Hepatocyte (in vitro differentiated cells): ENCODE results near the gene POU1F1. TPM values are rescaled to one million over a fixed set of nuclear protein-coding genes. Genes with fewer than 3 reads are reported as not detected.
A peak's percentile ranks its signal among the peaks of the same experiment; 100 is the strongest.

Experiments
- DNase-seq: peaks from one replicate; pipeline ENCODE4 v3.0.0-alpha.2; 2016; ENCODE audit warnings: low spot score
- H2AFZ ChIP-seq: fragments of 200-600 bp; sonication (generic); 2 replicates; pipeline ENCODE4 v1.6.0; 2016; ENCODE audit warnings: antibody characterized with exemption, mild to moderate bottlenecking
- H3K27ac ChIP-seq: fragments of 200-600 bp; sonication (generic); 2 replicates; pipeline ENCODE4 v1.5.1; 2016; ENCODE audit warnings: mild to moderate bottlenecking
- H3K27me3 ChIP-seq: fragments of 200-600 bp; sonication (generic); 2 replicates; pipeline ENCODE4 v1.6.1; 2016
- H3K36me3 ChIP-seq: fragments of 200-600 bp; sonication (generic); replicated peaks from 2 replicates; pipeline ENCODE4 v1.5.1; 2016; ENCODE audit warnings: low read depth; ENCODE audit not compliant: insufficient read depth
- H3K4me1 ChIP-seq: fragments of 200-600 bp; sonication (generic); 2 replicates; pipeline ENCODE4 v1.5.1; 2016; ENCODE audit warnings: mild to moderate bottlenecking, moderate library complexity; ENCODE audit not compliant: insufficient read depth
- H3K4me2 ChIP-seq: fragments of 200-600 bp; sonication (generic); 2 replicates; pipeline ENCODE4 v1.6.0; 2016
- H3K4me3 ChIP-seq: fragments of 200-600 bp; sonication (generic); 2 replicates; pipeline ENCODE4 v1.5.1; 2016; ENCODE audit warnings: mild to moderate bottlenecking
- H3K79me2 ChIP-seq: fragments of 200-600 bp; sonication (generic); 2 replicates; pipeline ENCODE4 v1.6.0; 2017; ENCODE audit warnings: mild to moderate bottlenecking
- H3K9me2 ChIP-seq: fragments of 200-600 bp; sonication (generic); replicated peaks from 2 replicates; pipeline ENCODE4 v1.6.0; 2017; ENCODE audit warnings: mild to moderate bottlenecking; ENCODE audit not compliant: insufficient read depth
- H3K9me3 ChIP-seq: fragments of 200-600 bp; sonication (generic); 2 replicates; pipeline ENCODE4 v1.5.1; 2016; ENCODE audit warnings: low read depth, mild to moderate bottlenecking
- H4K20me1 ChIP-seq: fragments of 200-600 bp; sonication (generic); 2 replicates; pipeline ENCODE4 v1.6.0; 2016; ENCODE audit warnings: mild to moderate bottlenecking; ENCODE audit not compliant: insufficient read depth, poor library complexity, severe bottlenecking
- CTCF ChIP-seq: fragments of 200-600 bp; sonication (generic); IDR thresholded peaks from 2 replicates; pipeline ENCODE4 v1.5.1; 2016; ENCODE audit warnings: antibody characterized with exemption, mild to moderate bottlenecking; ENCODE audit not compliant: poor library complexity
- EZH2 ChIP-seq: fragments of 200-600 bp; sonication (generic); IDR thresholded peaks from 2 replicates; pipeline ENCODE4 v1.6.1; 2016; ENCODE audit warnings: antibody characterized with exemption, mild to moderate bottlenecking, borderline replicate concordance
- EZH2phosphoT487 ChIP-seq: fragments of 200-600 bp; sonication (generic); IDR thresholded peaks from one replicate; pipeline ENCODE4 v1.6.1; 2018; ENCODE audit warnings: antibody characterized with exemption, mild to moderate bottlenecking, low read depth, moderate library complexity; ENCODE audit not compliant: unreplicated experiment, severe bottlenecking
- WGBS: methylation state at CpG from one replicate; pipeline ENCODE4 v1.1.6; 2016; ENCODE audit warnings: low lambda C conversion rate; ENCODE audit errors: missing lambda C conversion rate; 5-methylcytosine and 5-hydroxymethylcytosine counted together
- polyA plus RNA-seq: library from polyadenylated mRNA; unstranded; fragments of >200 nt; fragmentation: Nextera tagmentation; extraction: Ambion mirVana; gene quantifications from 2 replicates; pipeline ENCODE4 v1.2.1, GENCODE V29; 2016
- total RNA-seq: library from RNA; depleted of rRNA; stranded (reverse); fragments of >200 nt; gene quantifications from 2 replicates; pipeline ENCODE4 v1.2.3, GENCODE V29; 2014

The POU1F1 gene
- total and polyA plus RNA-seq, 2 experiments from 2014 or later: not detected

- H3K4me3 ChIP-seq: no peak overlapping the region
- no peaks in the 10 kb centered on the region for H4K20me1 ChIP-seq
- no peaks in the 10 kb centered on the region for H3K9me3 ChIP-seq
- no peak overlapping the region for H3K27ac ChIP-seq
- H3K4me2 ChIP-seq: no peak overlapping the region
- H3K4me1 ChIP-seq: no peaks in the 10 kb centered on the region
- no peak for DNase-seq
- TF ChIP-seq EZH2phosphoT487 (no peak), CTCF (no peak), EZH2 (no peak)
- H3K36me3 ChIP-seq: no peaks in the 10 kb centered on the region
- H3K79me2 ChIP-seq: no peaks in the 10 kb centered on the region
- H3K9me2 ChIP-seq: no peaks in the 10 kb centered on the region
- H2AFZ ChIP-seq: no peak overlapping the region
- WGBS: 96% methylated on average over 8 of the region's 8 CpGs
- H3K27me3 ChIP-seq: no peaks in the 10 kb centered on the region
These were observed 8.3 kb downstream of the POU1F1 start for GRCh38 chr3:87267953-87268645.

DNA sequence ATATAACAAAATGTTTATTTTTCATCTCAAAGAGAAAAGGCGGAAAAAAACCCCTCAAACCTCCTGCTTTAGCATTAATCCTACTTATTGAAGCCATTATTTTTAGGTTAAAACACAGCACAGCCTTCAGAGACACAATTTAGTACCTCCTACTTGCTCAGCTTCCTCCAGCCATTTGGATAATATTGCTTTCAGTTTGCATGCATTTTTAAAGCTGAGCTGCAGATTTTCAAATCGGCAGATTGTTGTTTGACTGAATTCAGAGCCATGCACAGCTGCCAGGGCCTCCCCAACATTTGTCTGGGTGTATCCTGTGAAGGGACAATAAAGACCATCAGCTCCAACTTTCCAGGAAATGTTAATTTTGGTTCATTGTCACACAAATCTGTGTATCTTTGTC lies 14.5 kb downstream of the POU1F1 start:
- H4K20me1 ChIP-seq: no peaks in the 10 kb centered on the region
- no peak overlapping the region for H3K4me2 ChIP-seq
- H3K27me3 ChIP-seq: no peaks in the 10 kb centered on the region
- no peaks in the 10 kb centered on the region for H3K79me2 ChIP-seq
- no peak overlapping the region for H3K27ac ChIP-seq
- H3K36me3 ChIP-seq: no peaks in the 10 kb centered on the region
- no peaks in the 10 kb centered on the region for H3K9me2 ChIP-seq
- no peak overlapping the region for H2AFZ ChIP-seq
- WGBS: 76% methylated on average over 2 of the region's 2 CpGs
- no peak for DNase-seq
- no peaks in the 10 kb centered on the region for H3K9me3 ChIP-seq
- no peaks in the 10 kb centered on the region for H3K4me1 ChIP-seq
- TF ChIP-seq EZH2 (no peak), EZH2phosphoT487 (no peak), CTCF (no peak)
- H3K4me3 ChIP-seq: no peak overlapping the region

DNA sequence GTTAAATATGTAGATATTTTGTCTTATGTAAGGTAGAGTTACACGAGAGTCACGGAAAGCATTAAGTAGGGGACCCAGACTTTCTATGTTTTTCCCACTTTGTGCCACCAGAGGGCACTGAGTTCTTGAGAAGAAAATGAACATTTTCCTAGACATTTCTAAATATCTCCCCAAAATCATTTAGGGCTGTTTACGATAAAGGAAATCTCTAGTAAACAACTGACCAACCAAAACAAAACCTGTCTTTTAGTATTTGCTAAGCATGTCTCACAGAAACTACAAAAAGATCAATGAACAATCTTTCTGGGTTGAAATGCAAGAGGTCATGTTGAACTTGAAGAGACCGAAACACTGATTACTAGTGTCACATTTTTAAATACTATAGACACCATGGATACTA lies 16.1 kb downstream of the POU1F1 start:
- 47% methylated on average over 4 of the region's 4 CpGs for WGBS
- Histone ChIP-seq H3K9me2 (no peaks in the 10 kb centered on the region), H4K20me1 (no peaks in the 10 kb centered on the region), H3K4me1 (no peaks in the 10 kb centered on the region), H2AFZ (no peak overlapping the region), H3K27ac (no peak overlapping the region), H3K4me2 (no peak overlapping the region), H3K27me3 (no peaks in the 10 kb centered on the region), H3K9me3 (no peaks in the 10 kb centered on the region), H3K36me3 (no peaks in the 10 kb centered on the region), H3K79me2 (no peaks in the 10 kb centered on the region), H3K4me3 (no peak overlapping the region)
- TF ChIP-seq EZH2 (no peak), CTCF (peak; percentile 65)
- peak; percentile 78 for DNase-seq
